ENCODE results near the gene HNRNPF. TPM values are rescaled to one million over a fixed set of nuclear protein-coding genes. Genes with fewer than 3 reads are reported as not detected.

Gene HNRNPF
- total RNA-seq, 2 donors from 2014 or later, result 214 to 257 TPM

GRCh38 chr10:43361547-43362190, 47.3 kb downstream of the HNRNPF start:
- DNase-seq (no peak), ATAC-seq (no peak)
- intact Hi-C loops (cut with DNase I, micrococcal nuclease), result no loop called here

GRCh38 chr10:43360086-43360485, 48.9 kb downstream of the HNRNPF start:
- intact Hi-C loops (cut with DNase I, micrococcal nuclease), result no loop called here
- DNase-seq (no peak), ATAC-seq (no peak)

- intact Hi-C loops (cut with DNase I, micrococcal nuclease), result no loop called here
- peak; percentile 49 to 67 for DNase-seq
- ATAC-seq, result peak; percentile 94
Measured at GRCh38 chr10:43355749-43356371, 53.1 kb downstream of the HNRNPF start.

- intact Hi-C loops (cut with DNase I, micrococcal nuclease), result no loop called here
- DNase-seq (no peak), ATAC-seq (no peak)
Measured at GRCh38 chr10:43354879-43355380, 54.1 kb downstream of the HNRNPF start.

GRCh38 chr10:43354330-43354635, 54.7 kb downstream of the HNRNPF start:
- intact Hi-C loops (cut with DNase I, micrococcal nuclease), result no loop called here
- ATAC-seq, result no peak
- DNase-seq, result no peak

- intact Hi-C loops (cut with DNase I, micrococcal nuclease), result no loop called here
- no peak for ATAC-seq
- DNase-seq, result no peak
Measured at GRCh38 chr10:43353495-43354329, 55.3 kb downstream of the HNRNPF start.

- DNase-seq (no peak), ATAC-seq (no peak)
- intact Hi-C loops (cut with DNase I, micrococcal nuclease), result no loop called here
Measured at GRCh38 chr10:43352951-43353350, 56.0 kb downstream of the HNRNPF start.

GRCh38 chr10:43351301-43351700, 57.7 kb downstream of the HNRNPF start:
- DNase-seq (no peak), ATAC-seq (no peak)
- intact Hi-C loops (cut with DNase I, micrococcal nuclease), result no loop called here

GRCh38 chr10:43350686-43351085, 58.3 kb downstream of the HNRNPF start:
- DNase-seq (no peak), ATAC-seq (no peak)
- intact Hi-C loops (cut with DNase I, micrococcal nuclease), result no loop called here

- DNase-seq, result peak in 1 of 2 donors; percentile 38
- intact Hi-C loops (cut with DNase I, micrococcal nuclease), result no loop called here
- peak; percentile 49 for ATAC-seq
Measured at GRCh38 chr10:43350156-43350555, 58.8 kb downstream of the HNRNPF start.

GRCh38 chr10:43348511-43349312, 60.3 kb downstream of the HNRNPF start:
- peak; percentile 76 to 91 for DNase-seq
- intact Hi-C loops (cut with DNase I, micrococcal nuclease), result loop anchor here in 1 of 2 donors (5.0 kb wide), 1 partner anchor 56 kb away; no protein-coding TSS in a partner anchor
- peak; percentile 96 for ATAC-seq

GRCh38 chr10:43347997-43348396, 61.0 kb downstream of the HNRNPF start:
- intact Hi-C loops (cut with DNase I, micrococcal nuclease), result loop anchor here in 1 of 2 donors (5.0 kb wide), 1 partner anchor 56 kb away; no protein-coding TSS in a partner anchor
- ATAC-seq (no peak), DNase-seq (no peak)

GRCh38 chr10:43344051-43344450, 64.9 kb downstream of the HNRNPF start:
- ATAC-seq (peak; percentile 23), DNase-seq (no peak)
- intact Hi-C loops (cut with DNase I, micrococcal nuclease), result no loop called here

GRCh38 chr10:43343126-43343525, 65.9 kb downstream of the HNRNPF start:
- ATAC-seq (no peak), DNase-seq (no peak)
- intact Hi-C loops (cut with DNase I, micrococcal nuclease), result no loop called here

GRCh38 chr10:43342279-43343125, 66.5 kb downstream of the HNRNPF start:
- intact Hi-C loops (cut with DNase I, micrococcal nuclease), result no loop called here
- DNase-seq (no peak), ATAC-seq (no peak)

- intact Hi-C loops (cut with DNase I, micrococcal nuclease), result no loop called here
- DNase-seq, result no peak
- ATAC-seq, result no peak
Measured at GRCh38 chr10:43341450-43341849, 67.5 kb downstream of the HNRNPF start.

GRCh38 chr10:43340619-43341018, 68.4 kb downstream of the HNRNPF start:
- peak; percentile 64 for ATAC-seq
- intact Hi-C loops (cut with DNase I, micrococcal nuclease), result no loop called here

GRCh38 chr10:43340101-43340500, 68.9 kb downstream of the HNRNPF start:
- DNase-seq (no peak), ATAC-seq (no peak)
- intact Hi-C loops (cut with DNase I, micrococcal nuclease), result no loop called here

More at GRCh38 chr10:43340619-43341018, 68.4 kb downstream of the HNRNPF start:
- no peak for DNase-seq

Measured in left colon (tissue), 2 donors.